Lower lobe of right lung (tissue), 2 donors: Measurements from ENCODE around the gene NOL9. TPM values are rescaled to one million over a fixed set of nuclear protein-coding genes. Genes with fewer than 3 reads are reported as not detected.

Experiments
- ATAC-seq, 2 donors: fragments of 200-7000 bp; cut with Tn5 transposase; one replicate each; pipeline ENCODE4 v1.9.1; 2020 to 2022; ENCODE audit warnings: mild to moderate bottlenecking in 2 of 2, moderate library complexity in 2 of 2
- DNase-seq: peaks from one replicate; pipeline ENCODE4 v3.0.0-alpha.2; 2020
- H3K27ac ChIP-seq: fragments of 200-600 bp; one replicate; pipeline ENCODE4 v1.8.0; 2022
- H3K27me3 ChIP-seq: fragments of 200-600 bp; one replicate; pipeline ENCODE4 v1.8.0; 2022; ENCODE audit warnings: low read depth
- H3K36me3 ChIP-seq: fragments of 200-600 bp; one replicate; pipeline ENCODE4 v1.8.0; 2022; ENCODE audit warnings: mild to moderate bottlenecking
- H3K4me1 ChIP-seq: fragments of 200-600 bp; one replicate; pipeline ENCODE4 v1.8.0; 2022
- H3K4me3 ChIP-seq: fragments of 200-600 bp; one replicate; pipeline ENCODE4 v1.8.0; 2022; ENCODE audit warnings: mild to moderate bottlenecking
- H3K9me3 ChIP-seq: fragments of 200-600 bp; one replicate; pipeline ENCODE4 v1.8.0; 2022
- intact Hi-C: fragments of 100-400 bp; cut with DNase I; formaldehyde crosslinking; loops from one replicate; pipeline ENCODE4 v1.11.0; 2022
- total RNA-seq: library from RNA; stranded (reverse); fragmentation: NEBNext Ultra II Directional; extraction: Animal tissue kit (Norgen Biotek cat#: 25700); gene quantifications from one replicate; pipeline ENCODE4 v1.2.1, GENCODE V29; 2021
- TF ChIP-seq, protein P1 (sequence below): fragments of 200-600 bp; IDR thresholded peaks from one replicate; pipeline ENCODE4 v1.8.0; 2022; ENCODE audit warnings: antibody characterized with exemption, mild to moderate bottlenecking
- donor health status: DM: no; HTN: yes; CAD: no; lungs with severe emphysema.

Gene NOL9
- total RNA-seq, 1 donor from 2014 or later = 19.4 TPM

DNA sequence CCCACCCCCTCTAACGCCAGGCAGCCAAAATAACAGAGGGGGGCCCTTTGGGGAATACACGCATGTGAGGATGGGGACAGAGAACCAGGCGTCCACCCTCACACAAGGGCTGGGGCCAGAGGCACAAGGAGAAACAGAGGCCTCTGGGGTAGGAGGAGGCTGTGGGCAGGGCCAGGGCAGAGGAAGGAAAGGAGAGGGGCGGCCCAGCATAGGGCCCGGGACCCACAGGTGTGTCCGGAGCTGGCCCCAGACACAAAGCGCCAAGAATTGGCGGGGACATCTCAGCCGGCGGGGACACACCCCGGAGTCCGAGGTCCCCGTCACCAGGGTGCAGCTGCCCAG lies 69.5 kb downstream of the NOL9 start:
- TF ChIP-seq, protein P1, sequence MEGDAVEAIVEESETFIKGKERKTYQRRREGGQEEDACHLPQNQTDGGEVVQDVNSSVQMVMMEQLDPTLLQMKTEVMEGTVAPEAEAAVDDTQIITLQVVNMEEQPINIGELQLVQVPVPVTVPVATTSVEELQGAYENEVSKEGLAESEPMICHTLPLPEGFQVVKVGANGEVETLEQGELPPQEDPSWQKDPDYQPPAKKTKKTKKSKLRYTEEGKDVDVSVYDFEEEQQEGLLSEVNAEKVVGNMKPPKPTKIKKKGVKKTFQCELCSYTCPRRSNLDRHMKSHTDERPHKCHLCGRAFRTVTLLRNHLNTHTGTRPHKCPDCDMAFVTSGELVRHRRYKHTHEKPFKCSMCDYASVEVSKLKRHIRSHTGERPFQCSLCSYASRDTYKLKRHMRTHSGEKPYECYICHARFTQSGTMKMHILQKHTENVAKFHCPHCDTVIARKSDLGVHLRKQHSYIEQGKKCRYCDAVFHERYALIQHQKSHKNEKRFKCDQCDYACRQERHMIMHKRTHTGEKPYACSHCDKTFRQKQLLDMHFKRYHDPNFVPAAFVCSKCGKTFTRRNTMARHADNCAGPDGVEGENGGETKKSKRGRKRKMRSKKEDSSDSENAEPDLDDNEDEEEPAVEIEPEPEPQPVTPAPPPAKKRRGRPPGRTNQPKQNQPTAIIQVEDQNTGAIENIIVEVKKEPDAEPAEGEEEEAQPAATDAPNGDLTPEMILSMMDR = no peak
- Histone ChIP-seq H3K4me3 (peak overlapping the region; percentile 62), H3K27ac (peak overlapping the region; percentile 80), H3K36me3 (no peaks in the 10 kb centered on the region), H3K27me3 (peaks cover 20% of the 10 kb centered on the region), H3K9me3 (no peaks in the 10 kb centered on the region), H3K4me1 (peaks cover 31% of the 10 kb centered on the region)
- DNase-seq (no peak), ATAC-seq (no peak)
- intact Hi-C loops = no loop called here

DNA sequence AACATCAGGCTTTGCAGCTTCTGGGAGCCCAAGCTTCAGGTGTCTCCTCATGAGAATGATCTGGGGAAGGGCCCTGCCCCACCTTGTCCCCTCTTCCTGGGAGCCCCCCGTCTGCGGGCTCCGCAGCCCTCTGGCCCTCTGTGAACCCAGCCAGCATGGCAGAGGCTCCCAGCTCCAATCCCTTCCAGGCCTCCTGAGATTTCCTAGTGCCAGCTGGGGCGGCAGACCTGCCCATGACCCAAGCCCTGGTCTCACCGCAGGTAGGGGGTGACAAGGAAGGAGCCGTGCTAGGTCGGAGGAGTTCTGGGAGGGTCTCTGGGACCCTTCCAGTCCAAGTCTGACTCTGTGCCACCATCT lies 70.6 kb downstream of the NOL9 start:
- TF ChIP-seq, protein P1 = no peak
- H3K9me3 ChIP-seq = no peaks in the 10 kb centered on the region
- H3K4me1 ChIP-seq = peaks cover 24% of the 10 kb centered on the region
- DNase-seq (no peak), ATAC-seq (no peak)
- H3K27me3 ChIP-seq = peaks cover 15% of the 10 kb centered on the region
- intact Hi-C loops = no loop called here
- peak overlapping the region; percentile 8 for H3K27ac ChIP-seq
- H3K4me3 ChIP-seq = no peak overlapping the region
- H3K36me3 ChIP-seq = no peaks in the 10 kb centered on the region

DNA sequence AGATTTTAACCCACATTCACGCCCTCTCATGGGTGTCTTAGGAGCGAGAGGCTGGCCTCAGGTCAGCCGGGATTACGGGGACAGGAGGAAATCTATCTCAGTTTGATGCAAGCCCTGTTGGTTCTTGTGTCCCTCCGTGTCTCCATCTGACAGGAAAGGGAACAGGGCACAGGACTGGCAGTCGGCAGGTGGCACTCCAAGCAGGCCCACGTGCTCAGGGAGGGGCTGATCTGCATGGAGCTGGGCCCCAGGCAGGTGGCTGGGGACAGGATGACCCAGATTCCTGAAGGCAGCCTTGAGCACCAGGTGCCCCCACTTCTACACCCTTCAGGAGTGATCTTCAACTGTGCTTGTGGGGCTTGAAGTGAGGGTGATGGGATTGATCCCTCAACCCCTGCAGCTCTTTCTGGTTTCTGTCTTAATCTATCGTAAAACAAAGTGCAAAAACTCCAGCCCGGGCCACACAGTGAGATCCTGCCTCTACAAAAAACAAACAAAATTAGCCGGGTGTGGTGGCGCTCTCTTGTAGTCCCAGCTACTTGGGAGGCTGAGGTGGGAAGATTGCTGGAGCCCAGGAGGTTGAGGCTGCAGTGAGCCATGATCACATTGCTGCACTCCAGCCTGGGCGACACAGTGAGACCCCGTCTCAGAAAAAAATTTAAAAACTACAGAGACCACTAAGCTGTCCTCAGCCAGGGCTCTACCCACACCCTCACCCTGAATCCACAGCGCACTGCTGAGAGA lies 71.1 kb downstream of the NOL9 start:
- intact Hi-C loops = no loop called here

DNA sequence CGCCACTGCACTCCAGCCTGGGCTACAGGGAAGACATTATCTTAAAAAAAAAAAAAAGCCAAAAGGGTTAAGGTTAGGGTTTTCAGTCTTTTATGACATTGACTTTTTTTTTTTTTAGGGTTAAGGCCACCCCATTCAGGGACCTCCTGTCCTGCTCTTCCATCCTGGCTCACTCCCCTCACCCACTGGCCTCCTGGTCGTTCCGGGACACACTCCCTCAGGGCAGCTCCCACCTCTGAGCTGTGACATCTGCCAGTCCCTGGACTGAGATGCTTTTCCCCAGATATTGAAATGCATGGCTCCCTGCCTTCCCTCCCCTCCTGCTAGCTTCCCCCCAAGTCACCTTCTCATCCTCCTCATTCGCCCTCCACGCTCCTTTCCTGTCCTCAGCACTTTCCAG lies 72.5 kb downstream of the NOL9 start:
- peaks cover 23% of the 10 kb centered on the region for H3K4me1 ChIP-seq
- H3K27me3 ChIP-seq = peaks cover 15% of the 10 kb centered on the region
- TF ChIP-seq, protein P1 = no peak
- no peaks in the 10 kb centered on the region for H3K36me3 ChIP-seq
- no peak for DNase-seq
- no peak for ATAC-seq
- intact Hi-C loops = no loop called here
- no peaks in the 10 kb centered on the region for H3K9me3 ChIP-seq
- no peak overlapping the region for H3K4me3 ChIP-seq
- H3K27ac ChIP-seq = no peak overlapping the region

More for the DNA sequence above, 71.1 kb downstream of the NOL9 start:
- peak; percentile 83 to 89 for ATAC-seq
- Histone ChIP-seq H3K27ac (peak overlapping the region; percentile 50), H3K9me3 (no peaks in the 10 kb centered on the region), H3K4me1 (peaks cover 24% of the 10 kb centered on the region), H3K27me3 (peaks cover 15% of the 10 kb centered on the region), H3K36me3 (no peaks in the 10 kb centered on the region), H3K4me3 (no peak overlapping the region)
- DNase-seq = peak; percentile 90
- TF ChIP-seq, protein P1 = no peak

- H3K27ac ChIP-seq = no peak overlapping the region
- intact Hi-C loops = no loop called here
- peak; percentile 46 for DNase-seq
- H3K4me1 ChIP-seq = peaks cover 7% of the 10 kb centered on the region
- H3K4me3 ChIP-seq = no peak overlapping the region
- H3K36me3 ChIP-seq = no peaks in the 10 kb centered on the region
- no peaks in the 10 kb centered on the region for H3K27me3 ChIP-seq
- H3K9me3 ChIP-seq = no peaks in the 10 kb centered on the region
- TF ChIP-seq, protein P1 = no peak
- no peak for ATAC-seq
Observed at GRCh38 chr1:6477039-6477820, 77.1 kb downstream of the NOL9 start.
